SIG-M5 treated with dmso at 0.1 percent for 504 hours (cell line): ENCODE measurements around the gene CAMK2G.

Source experiments
- DNase-seq: peaks from one replicate; lab custom pipeline; 2025; ENCODE audit not compliant: unreplicated experiment; lab: John Stamatoyannopoulos, UW

The CAMK2G gene

GRCh38 chr10:73815719-73816030 is 58.7 kb downstream of the CAMK2G start:
- DNase-seq = no peak

DNA sequence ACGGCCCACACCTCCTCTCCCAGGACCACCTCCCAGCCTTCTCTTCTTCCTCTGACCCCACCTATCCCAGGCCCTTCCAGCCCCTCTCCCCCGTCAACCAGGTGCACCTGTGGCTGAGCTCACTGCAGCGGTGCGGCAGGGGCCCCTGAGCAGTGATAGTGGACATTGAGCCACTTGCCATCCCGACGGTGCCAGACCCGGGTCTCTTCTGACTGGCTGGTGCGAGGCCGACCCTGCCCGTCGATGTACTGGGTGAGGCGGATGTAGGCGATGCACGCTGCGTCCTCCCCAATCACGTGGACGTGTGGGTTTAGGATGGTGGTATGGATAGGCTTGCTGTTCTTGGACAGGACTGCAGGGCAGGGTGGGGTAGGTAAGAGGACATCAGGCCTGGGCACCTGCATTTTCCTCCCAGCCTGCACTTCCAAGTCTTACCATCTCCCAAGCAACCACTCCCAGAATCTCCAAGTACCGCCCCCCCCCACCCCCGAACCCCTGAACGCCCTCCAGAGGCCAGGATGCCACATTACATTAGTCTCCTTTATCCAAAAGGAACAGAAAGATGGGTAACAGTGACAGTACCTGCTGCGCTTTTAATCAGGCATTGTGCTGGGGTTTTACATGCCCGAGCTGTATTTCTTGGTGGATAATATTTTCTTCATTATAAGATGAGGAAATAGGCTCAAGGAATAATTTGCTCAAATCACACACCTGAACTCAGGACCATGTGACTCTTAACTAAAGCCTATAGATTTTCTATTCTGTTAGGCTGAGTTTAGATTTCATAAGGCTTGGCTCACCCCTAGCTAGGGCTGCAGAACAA is 59.2 kb downstream of the CAMK2G start:
- no peak for DNase-seq

- no peak for DNase-seq
Measured at GRCh38 chr10:73814276-73814895, 60.0 kb downstream of the CAMK2G start.

DNA sequence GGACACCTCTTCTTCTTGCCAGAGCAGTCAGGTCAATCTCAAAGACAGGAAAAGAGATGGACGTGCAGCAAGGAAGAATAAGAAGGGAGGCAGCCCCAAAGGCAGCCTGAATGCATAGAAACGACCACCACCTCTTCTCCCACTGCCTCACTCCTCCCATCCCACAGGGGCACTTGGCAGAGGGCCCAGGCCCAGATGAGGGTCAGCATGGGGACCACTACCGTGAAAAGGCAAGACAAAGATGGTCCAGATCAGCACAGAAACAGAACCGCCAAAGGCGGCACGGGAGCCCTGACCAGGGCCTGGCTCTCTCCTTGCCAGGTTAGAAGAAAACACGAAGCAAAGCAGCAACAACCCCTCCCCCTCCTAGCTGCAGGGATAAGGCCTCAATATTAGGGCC is 61.0 kb downstream of the CAMK2G start:
- DNase-seq = no peak

- DNase-seq = no peak
Measured at GRCh38 chr10:73812657-73813056, 61.7 kb downstream of the CAMK2G start.

GRCh38 chr10:73810735-73811465 is 63.5 kb downstream of the CAMK2G start:
- DNase-seq = no peak

GRCh38 chr10:73810358-73810734 is 64.0 kb downstream of the CAMK2G start:
- DNase-seq = peak; percentile 40

- no peak for DNase-seq
Measured at GRCh38 chr10:73809061-73809818, 65.1 kb downstream of the CAMK2G start.

DNA sequence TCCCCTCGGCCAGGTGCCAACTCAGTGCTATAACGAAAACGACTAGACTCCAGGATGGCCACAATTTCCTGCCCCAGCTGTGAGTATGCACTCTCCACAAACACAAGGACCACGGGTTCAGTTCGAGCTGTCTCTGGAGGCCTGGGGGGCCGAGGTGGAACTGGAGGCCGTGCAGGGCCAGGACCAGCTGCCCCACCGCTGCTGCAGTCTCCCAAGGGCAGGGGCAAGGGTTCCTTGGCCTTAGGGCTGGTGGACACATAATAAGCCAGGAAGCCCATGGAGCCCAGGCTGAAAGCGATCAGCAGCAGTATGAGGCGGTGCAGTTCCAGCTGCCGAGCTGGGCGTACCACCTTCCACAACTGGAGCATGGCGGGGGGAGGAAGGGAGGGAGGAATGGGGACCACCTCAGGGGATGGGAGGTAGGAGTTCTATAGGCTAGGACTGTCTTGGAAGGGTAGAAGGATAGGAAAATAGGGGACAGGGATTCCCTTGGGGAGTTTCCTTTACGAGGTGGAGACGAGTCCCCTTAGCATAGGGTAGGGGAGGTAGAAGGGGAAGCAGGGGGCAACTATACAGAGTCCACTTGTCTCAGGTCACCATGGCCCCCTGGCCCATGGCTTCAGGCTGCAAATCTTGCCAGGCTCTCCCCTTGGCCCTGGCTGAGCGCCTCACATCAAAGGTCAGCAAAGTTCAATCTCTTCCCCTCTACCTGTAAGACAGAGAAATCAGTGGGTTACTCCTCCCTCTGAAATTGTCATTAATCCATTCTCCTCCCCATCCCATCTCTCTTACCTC is 66.1 kb downstream of the CAMK2G start:
- DNase-seq = no peak

- DNase-seq = no peak
Measured at GRCh38 chr10:73807471-73807870, 66.9 kb downstream of the CAMK2G start.

DNA sequence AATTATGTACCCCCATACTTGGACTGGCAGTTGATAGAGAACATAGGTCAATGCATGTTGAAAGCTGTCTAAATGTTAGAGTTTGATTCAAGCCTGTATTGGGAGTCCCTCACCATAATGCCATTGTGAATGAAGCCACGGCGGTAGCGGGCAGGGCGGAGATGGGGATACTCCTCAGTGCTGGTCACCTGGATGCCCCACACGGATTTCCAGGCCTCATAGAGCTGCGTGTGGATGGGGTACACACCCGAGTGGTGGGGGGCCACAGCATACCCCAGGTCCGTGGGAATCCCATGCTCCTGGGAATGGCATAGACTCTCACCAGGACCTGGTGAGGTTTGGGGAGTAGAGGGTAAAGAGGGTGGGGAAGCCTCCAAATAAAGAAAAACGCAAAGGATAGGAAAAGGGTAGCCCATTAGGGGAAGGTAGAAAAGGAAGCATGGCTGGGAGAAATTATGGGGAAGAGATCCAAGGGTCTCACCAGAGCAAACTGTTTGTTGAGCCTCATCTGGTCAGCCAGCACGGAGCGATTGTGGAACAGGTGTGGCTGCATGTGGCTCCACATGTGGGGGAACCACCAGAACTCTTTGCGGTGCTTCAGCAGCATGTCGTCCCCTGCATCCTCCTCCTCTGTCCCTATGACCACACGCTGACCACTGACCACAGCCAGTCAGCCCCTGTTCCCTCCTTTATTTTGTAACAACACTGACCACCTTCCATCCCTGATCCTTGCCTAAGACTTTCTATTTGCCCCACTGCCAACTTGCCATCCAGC is 68.0 kb downstream of the CAMK2G start:
- no peak for DNase-seq

DNA sequence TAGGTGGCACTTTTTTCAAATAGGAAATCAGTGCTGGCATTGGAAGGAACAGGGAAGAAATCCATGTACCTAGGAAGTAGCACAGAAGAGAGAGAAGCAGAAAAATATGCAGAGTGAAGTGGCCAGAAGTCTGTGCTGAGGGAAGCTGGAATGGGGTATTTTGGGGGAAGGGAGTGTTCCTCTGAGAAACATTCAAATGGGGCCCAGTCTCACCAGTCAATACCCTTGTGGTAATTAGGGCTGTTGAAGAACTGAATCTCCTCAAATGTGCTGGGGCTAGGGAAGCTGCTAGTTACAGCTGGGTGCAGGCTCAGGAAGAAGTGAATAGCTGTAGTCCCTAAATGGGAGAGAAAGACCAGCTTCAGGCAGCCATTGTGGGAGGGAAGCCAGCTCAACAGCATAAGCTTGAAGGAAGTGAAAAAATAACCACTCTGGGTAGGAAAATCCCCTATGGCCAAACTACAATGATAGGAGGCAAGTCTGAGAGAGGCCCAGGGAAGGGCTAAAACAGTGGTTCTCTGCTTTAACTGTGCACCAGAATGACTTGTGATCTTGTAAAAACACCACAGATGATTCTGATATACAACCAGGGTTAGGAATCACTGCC is 70.6 kb downstream of the CAMK2G start:
- DNase-seq = no peak

- no peak for DNase-seq
Measured at GRCh38 chr10:73802276-73802991, 71.9 kb downstream of the CAMK2G start.

DNA sequence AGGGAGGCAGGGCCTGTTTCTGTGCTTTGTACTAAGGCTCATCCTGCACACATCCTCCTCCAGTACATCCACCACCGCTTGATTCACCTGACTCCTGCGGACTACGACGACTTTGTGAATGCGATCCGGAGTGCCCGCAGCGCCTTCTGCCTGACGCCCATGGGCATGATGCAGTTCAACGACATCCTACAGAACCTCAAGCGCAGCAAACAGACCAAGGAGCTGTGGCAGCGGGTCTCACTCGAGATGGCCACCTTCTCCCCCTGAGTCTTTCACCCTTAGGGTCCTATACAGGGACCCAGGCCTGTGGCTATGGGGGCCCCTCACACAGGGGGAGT is 73.1 kb downstream of the CAMK2G start:
- DNase-seq = no peak

DNA sequence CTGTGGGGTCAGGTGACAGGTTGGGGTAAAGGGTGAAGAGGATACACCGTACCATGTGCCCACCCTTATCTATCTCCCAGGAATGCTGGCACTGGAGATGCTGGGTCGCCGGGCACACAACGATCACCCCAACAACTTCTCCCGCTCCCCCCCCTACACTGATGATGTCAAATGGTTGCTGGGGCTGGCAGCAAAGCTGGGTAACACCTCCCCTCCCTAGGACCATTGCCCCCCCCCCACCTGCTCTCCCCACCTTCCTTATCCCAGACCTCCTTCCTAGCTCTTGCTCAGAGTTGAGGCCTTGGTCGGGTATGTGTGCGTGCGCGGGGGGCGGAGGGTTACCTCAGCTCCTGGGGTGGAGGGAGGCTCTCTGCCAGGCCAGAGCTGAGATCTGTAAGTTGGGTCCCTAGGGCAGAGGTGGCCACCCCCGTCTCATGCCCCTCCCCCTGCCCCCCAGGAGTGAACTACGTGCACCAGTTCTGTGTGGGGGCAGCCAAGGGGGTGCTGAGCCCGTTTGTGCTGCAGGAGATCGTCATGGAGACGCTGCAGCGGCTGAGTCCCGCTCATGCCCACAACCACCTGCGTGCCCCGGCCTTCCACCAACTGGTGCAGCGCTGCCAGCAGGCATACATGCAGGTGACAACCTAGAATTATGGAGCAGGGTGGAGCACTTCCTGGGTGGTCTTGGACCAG is 73.6 kb downstream of the CAMK2G start:
- DNase-seq = no peak

DNA sequence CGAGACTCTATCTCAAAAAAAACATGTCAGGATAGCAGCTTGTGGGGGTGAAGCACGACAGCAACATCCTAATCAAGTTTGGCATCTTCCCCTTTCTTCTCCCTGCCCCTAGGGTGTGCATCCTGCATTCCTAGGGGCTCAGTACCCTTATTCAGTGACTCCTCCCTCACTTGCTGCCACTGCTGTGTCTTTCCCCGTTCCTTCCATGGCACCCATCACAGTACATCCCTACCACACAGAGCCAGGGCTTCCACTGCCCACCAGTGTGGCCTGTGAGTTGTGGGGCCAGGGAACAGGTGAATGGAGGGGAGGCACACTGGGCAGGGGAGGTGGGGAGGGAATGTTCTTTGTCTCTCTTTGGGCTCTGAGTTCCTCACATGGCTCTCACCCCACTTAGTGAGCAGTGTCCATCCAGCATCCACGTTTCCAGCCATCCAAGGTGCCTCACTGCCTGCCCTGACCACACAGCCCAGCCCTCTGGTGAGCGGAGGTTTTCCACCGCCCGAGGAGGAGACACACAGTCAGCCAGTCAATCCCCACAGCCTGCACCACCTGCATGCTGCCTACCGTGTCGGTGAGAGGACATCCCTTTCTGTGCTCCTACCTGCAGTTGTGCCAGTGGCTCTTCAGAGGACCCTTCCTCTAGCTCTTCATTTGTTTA is 74.3 kb downstream of the CAMK2G start:
- DNase-seq = no peak

DNA sequence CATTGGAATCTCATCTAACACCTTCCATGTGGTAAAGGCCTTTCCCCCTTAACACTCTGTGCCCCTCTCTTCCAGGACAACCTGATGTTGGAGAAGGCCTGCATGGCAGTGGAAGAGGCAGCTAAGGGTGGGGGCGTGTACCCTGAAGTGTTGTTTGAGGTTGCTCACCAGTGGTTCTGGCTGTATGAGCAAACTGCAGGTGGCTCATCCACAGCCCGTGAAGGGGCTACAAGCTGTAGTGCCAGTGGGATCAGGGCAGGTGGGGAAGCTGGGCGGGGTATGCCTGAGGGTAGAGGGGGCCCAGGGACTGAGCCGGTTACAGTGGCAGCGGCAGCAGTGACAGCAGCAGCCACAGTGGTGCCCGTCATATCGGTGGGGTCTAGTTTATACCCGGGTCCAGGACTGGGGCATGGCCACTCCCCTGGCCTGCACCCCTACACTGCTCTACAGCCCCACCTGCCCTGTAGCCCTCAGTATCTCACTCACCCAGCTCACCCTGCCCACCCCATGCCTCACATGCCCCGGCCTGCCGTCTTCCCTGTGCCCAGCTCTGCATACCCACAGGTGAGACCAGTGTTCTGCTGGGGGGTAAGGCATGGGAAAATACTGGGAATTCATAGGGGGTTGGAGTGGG is 75.3 kb downstream of the CAMK2G start:
- DNase-seq = no peak
